Measurements from ENCODE around the gene DOK7. TPM values are rescaled to one million over a fixed set of nuclear protein-coding genes. Genes with fewer than 3 reads are reported as not detected.

DOK7 gene
- total RNA-seq, 1 donor from 2014 or later, result not detected

DNA sequence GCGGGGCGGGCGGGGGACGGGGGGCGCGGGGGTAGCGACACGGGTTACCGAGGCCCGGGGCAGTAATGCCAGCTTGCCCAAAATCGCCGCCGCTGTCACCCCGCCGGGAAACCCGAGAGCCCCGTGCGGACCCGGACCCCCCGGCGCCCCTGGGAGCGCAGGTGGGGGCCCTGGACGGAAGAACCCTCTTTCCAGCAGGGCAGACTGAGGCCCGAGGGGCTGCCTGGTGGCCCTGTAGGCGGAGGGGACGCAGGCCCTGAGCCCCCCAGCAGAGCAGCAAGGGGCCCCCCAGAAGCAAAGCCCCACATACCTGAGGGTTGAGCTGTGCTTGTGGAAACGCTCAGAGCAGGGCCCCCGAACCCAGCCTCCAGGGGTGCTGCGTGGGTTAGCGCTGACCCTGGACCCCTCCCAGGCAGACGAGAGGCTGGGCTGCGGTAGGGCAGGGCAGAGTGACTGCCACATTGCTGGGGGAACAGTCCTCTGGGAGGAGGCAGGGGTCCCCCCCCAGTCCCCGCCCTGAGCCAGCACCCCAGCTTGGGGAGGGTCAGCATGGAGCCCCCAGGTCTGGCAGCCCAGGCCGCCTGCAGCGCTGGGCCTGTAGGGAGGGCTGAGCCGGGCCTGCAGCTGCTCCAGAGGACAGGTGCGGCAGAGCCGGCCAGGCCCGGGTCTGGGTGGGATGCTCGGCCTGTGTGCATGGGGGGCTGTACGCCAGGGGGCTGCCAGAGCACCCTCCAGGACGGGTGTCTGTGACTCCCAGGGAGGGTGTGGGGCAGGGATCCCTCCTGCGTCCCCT, 646 bp downstream of the DOK7 start:
- DNase-seq, result no peak

GRCh38 chr4:3464349-3464905, 1.3 kb downstream of the DOK7 start:
- no peak for DNase-seq

- DNase-seq, result no peak
These were observed 2.0 kb downstream of the DOK7 start for GRCh38 chr4:3464911-3465697.

DNA sequence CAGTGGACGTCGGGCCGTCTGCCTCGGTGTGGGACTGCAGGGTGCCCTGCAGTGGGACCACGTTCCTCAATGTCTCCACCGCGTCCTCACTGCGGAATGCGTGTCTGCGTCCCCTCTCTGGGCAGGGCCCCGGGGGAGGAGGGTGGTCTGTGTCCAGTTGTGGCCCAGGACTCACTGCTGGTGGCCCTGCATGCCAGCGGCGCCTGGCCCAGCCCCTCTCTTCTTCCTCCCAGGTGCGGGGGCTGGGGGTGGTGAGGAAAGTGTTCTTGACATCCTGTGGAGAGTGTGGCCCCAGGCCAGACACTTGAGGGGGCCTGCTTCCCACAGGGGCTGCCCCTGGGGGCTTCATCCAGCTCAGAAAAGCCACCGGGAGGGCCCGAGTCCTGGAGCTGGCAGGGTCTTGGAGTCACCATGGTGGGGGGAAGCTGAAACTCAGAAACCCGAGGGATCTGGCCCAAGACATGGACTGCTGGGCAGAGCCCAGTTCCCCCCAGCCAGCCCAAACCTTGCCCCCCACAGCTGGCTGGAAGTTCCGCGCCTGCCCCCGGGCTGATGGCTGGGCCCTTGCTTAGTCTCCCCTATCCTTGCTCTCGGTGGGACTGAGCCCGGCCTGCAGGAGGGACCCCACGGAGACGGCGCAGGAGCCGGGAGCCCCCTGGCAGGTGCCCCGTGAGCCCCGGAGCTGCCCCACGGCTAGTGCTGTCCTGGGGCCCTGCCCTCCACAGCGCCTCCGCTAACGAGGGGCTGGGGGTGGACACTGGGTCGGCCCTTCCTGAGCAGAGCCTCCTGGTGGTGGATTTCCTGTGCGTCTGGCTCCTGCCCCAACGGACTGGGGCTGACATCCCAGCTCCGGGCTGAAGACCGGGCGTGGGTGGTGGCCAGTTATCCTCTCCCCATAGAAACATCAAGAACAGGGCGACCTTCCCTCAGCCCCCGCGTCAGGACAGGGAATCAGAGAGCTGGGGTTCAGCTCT, 2.9 kb downstream of the DOK7 start:
- DNase-seq, result no peak

DNA sequence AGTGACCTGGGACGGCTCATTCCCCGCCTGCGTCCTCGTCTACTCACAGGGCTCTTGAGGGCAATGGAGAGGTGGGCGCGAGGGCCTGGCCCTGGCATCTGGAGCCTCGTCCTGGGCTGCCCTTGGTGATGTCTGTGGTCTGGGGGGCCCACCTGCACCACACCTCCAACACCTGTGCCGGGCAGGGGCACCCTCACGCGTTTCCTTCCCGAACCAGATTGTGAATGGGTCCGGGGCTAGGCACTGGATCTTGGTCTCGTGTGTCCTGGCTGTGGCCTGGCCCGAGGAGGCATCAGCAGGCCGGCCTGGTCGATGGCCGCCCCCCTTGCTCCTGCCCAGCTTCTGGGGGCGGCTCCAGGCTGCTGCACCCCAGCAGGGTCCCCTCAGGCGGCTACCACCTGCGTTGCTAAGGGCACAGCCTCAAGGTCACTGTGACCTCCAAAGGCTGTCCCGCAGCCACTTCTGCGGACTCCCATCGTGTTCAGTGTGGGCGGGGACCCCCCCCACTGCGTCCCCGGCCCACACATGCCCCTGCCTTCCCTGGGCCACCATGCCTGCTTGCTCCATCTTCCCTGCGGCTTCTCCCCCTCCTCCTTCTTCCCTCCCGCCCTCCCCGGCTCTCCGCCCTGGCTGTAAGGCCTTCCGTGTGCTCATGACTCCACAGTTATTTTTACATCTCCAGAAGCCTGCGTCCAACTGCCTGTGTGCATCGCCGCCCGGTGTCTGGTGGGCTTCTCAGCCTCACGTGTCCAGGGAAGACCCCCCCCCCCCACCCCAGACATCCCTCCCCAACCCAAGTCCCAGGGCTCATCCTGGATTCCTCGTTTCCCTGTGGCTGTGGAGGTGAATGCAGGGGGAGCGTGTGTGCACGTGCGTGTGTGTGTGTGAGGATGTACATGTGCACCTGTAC, 3.8 kb downstream of the DOK7 start:
- DNase-seq, result no peak

DNA sequence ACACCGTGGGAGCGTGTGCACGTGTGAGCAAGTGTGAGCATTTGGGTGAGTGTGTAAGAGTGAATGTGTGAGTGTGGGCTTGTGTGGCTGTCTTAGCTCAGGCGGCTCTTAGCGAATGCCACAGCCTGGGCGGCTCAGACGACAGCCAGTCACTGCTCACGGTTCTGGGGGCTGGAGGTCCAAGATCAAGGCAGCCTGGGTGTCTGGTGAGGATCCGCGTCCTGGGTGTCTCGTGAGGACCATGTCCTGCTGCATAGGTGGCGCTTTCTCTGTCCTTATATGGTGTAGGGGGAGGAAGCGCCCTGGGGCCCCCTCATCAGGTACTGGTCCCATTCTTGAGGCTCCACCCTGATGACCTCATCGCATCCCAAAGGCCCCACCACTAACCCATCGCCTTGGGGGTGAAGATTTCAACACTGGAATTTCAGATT, 4.5 kb downstream of the DOK7 start:
- DNase-seq, result no peak

GRCh38 chr4:3468154-3468553, 5.0 kb downstream of the DOK7 start:
- DNase-seq, result no peak

DNA sequence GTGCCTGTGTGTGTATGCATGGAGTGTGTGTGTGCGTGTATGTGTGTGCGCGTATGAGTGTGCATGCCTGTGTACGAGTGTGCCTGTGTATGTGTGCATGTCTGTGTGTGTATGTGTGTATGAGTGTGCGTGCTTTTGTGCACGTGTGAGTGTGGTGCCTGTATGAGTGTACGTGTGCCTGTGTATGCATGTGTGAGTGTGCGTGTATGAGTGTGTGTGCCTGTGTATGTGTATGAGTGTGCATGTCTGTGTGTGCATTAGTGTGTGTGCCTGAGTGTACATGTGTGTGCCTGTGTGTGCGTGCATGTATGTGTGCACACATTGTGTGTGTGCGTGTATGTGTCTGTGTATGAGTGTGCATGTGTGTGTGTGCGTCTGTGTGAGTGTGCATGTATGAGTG, 5.7 kb downstream of the DOK7 start:
- DNase-seq, result no peak

DNA sequence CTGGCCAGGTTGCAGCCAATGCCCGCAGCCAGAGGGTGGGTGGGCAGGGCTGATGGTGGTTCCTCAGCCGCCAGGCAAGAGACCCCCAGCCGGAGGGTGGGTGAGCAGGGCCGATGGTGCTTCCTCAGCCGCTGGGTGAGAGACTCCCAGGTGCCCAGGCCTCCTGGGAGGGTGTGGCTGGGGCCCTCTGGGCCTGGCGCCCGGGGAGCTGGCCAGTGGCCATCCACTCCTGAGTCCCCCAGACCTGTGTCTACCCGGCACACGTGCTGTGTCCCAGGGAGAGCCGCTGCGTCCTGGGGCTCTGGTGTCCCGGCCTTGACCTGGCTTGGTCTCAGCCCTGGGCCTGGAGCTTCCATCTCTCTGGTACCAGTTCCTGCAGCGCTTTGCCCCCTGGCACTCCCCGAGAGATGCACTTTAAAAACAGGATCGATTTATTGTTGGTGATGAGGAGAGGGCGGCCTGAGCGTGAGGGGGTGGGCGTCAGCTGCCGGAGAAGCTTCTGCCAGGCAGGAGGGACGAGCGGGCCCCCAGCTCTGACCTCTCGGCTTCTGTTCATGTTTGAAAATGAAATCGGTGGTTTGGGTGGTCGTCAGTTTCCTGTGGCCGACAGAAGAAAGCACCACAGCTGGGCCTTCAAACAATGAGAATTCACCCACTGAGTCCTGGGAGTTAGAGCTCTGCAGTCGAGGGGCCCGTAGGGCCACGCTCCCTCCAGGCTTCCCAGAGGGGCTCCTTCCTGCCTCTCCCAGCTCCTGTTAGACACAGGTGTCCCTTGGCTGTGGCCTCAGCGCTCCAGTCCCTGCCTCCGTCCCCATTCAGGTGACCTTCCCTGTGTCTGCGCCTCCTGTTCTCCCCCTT, 6.5 kb downstream of the DOK7 start:
- DNase-seq, result no peak

DNA sequence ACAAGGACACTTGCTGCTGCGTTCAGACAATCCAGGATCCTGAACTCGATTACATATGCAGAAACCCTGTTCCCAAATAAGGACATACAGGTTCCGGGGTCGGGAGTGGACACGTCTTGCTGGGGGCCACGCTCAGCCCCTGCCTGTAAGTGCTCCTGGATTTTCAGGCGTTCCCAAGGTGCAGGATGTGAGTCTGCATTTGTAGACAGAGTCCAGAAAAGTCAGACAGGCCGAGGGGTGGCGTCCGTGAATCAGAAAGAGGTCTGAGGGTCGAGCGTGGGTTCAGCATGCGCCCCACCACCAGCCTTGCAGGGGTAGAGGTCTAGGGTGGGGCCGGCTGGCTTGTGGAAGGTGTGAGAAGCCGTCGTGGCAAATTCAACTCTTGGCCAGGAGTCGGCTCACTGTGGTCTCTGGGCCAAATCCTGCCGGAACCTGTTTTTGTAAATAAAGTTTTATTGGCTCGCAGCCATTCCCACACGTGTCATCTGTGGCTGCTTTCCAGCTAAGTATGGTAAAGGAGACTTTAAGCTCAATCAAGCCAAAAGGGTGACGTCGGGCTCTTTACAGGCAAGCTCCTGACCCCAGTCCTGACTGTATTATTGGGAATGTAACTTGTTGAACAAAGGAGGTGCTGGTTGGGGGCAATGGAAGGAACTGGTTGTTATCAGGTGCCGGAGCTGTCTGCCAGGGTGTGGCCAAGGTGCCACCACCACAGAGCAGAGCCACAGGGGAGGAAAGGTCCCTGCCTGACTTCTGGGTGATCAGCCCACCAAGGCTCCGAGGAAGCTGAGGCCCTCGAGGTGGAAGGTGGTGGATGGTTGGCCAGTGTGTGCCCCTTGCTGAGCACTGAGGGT, 7.4 kb downstream of the DOK7 start:
- DNase-seq, result no peak

- no peak for DNase-seq
These were observed 8.1 kb downstream of the DOK7 start for GRCh38 chr4:3471098-3471760.

GRCh38 chr4:3471886-3472285, 8.8 kb downstream of the DOK7 start:
- DNase-seq, result no peak

- no peak for DNase-seq
These were observed 9.5 kb downstream of the DOK7 start for GRCh38 chr4:3472411-3473141.

DNA sequence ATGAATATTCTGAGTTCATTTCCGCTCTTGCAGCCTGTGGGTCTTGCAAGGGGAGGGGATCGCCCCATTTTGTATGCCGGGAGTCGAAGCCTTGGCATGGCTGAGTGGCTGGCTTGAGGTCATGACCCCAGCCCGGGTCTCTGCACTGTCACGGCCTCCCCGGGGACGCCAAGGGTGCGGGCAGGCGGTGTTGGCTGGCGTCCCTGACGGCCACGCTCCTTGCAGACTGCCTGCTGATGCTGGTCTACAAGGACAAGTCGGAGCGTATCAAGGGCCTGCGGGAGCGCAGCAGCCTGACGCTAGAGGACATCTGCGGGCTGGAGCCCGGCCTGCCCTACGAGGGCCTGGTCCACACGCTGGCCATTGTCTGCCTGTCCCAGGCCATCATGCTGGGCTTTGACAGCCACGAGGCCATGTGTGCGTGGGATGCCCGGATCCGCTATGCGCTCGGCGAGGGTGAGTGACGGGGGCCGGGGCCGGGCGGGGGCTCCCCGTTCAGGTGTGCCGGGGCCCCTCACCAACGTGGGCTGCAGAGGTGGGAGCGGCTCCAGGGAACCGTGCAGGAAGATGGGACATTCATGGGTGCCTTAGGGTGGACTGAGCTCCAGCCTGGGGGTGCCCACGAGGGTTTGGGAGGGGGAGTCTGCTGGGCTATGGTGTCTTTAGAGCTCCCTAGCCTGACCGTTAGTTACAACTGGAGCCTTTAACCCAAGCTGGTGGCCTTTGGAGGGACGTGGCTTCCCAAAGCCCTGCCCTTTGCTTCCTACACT, 10.3 kb downstream of the DOK7 start:
- no peak for DNase-seq

GRCh38 chr4:3473996-3474765, 11.1 kb downstream of the DOK7 start:
- no peak for DNase-seq

DNA sequence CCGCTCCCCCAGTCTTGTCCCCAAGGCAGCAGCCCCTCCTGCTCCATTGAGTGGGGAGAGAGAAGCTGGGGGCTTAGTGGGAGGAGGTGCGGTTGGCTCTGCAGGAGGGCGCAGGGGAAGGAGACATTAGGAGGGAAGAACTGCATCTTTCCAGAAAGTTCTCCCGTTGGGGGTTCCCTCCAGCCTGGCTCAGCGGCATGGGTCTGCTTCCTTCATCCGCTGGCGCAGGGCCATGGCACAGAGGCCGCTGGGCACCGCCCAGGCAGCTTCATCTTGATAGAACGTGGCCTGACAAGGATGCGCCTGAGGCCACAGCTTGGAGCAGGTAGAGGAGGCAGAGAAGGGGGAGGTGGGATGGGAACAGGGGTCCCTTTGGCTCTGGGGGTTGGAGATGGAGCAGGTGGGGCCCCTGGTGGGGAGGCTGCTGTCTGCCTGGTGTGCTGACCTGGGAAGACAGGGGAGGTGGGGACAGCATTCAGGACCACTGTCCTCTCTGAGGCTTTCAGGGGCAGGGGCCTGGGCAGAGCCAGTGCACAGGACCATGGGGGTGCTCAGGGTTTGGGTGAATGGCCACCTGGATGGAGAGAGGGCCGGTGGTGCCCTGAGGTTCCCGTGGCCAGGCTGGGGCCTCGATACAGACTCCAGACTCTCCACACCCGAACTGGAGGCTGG, 12.1 kb downstream of the DOK7 start:
- no peak for DNase-seq
